ENCODE results near the gene LIN28A. TPM values are rescaled to one million over a fixed set of nuclear protein-coding genes. Genes with fewer than 3 reads are reported as not detected.

LIN28A gene
- total and polyA plus RNA-seq, 10 of the 15 experiments (the other 5 are each of a cell fraction or from before 2014, with no cell fraction given), result 0.13 to 0.59 (median 0.30) TPM; not detected in 7

GRCh38 chr1:26389604-26390247 lies 20.9 kb upstream of the LIN28A start:
- H3K27ac ChIP-seq (ENCODE audit: control insufficient read depth, insufficient read depth), result no peak overlapping the region
- POLR2A ChIA-PET, result interaction anchor here (0.5 kb wide), 1 partner anchor 17 kb away, joined by 6 read pairs; no protein-coding TSS in a partner anchor
- in situ Hi-C loops (cut with MboI) (no loop called here), intact Hi-C loops (cut with micrococcal nuclease; ENCODE audit: unreplicated experiment) (loop anchor here (10.0 kb wide), 1 partner anchor 225 kb away; the partner anchor contains the start of genes C1orf232 and ZNF593)
- no peaks in the 10 kb centered on the region for H3K4me1 ChIP-seq (ENCODE audit: control insufficient read depth, insufficient read depth, low read length)
- no peaks in the 10 kb centered on the region for H3K9me3 ChIP-seq (replicated peaks; ENCODE audit: control insufficient read depth, insufficient read depth, low read length)
- TF ChIP-seq BRCA1 (IDR thresholded peaks at IDR 0.05; ENCODE audit: low read depth, low read length) (no peak), CUX1 (IDR thresholded peaks at IDR 0.05; ENCODE audit: insufficient replicate concordance, low read depth, low read length) (no peak), PML (IDR thresholded peaks at IDR 0.05; ENCODE audit: low read length) (no peak), YBX1 (IDR thresholded peaks at IDR 0.05) (no peak), ZNF274 (IDR thresholded peaks at IDR 0.05; ENCODE audit: insufficient read depth, insufficient read length) (no peak), SUZ12 (IDR thresholded peaks at IDR 0.05; ENCODE audit: unreplicated experiment) (no peak), MEF2A (IDR thresholded peaks at IDR 0.05; ENCODE audit: insufficient read depth, low read depth, low read length) (no peak), IRF5 (IDR thresholded peaks at IDR 0.05; ENCODE audit: borderline replicate concordance) (no peak)
- TF ChIP-seq, protein P1, sequence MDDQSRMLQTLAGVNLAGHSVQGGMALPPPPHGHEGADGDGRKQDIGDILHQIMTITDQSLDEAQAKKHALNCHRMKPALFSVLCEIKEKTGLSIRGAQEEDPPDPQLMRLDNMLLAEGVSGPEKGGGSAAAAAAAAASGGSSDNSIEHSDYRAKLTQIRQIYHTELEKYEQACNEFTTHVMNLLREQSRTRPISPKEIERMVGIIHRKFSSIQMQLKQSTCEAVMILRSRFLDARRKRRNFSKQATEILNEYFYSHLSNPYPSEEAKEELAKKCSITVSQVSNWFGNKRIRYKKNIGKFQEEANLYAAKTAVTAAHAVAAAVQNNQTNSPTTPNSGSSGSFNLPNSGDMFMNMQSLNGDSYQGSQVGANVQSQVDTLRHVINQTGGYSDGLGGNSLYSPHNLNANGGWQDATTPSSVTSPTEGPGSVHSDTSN (IDR thresholded peaks at IDR 0.05; ENCODE audit: insufficient replicate concordance, low read depth, low read length), result no peak
- no TSS peak for BruUV-seq (replicated peaks)
- H3K9ac ChIP-seq (ENCODE audit: control insufficient read depth, insufficient read depth, low read length), result no peak overlapping the region
- RAD21 ChIA-PET (ENCODE audit: unreplicated experiment), result interaction anchor here (0.8 to 3.0 kb wide), 4 partner anchors 25 to 104 kb away, joined by 3 to 25 read pairs (median 8); no protein-coding TSS in a partner anchor
- H3K79me2 ChIP-seq (ENCODE audit: control insufficient read depth, insufficient read depth, low read length), result no peaks in the 10 kb centered on the region
- no peaks in the 10 kb centered on the region for H4K20me1 ChIP-seq (ENCODE audit: control insufficient read depth, insufficient read depth)
- H2AFZ ChIP-seq (ENCODE audit: control insufficient read depth, low read depth, low read length), result no peak overlapping the region
- CTCF ChIA-PET, result interaction anchor here (1.2 to 2.4 kb wide), 4 partner anchors 13 to 105 kb away, joined by 3 to 11 read pairs (median 6); no protein-coding TSS in a partner anchor
- SMC1A ChIA-PET (ENCODE audit: uncharacterized antibody, unreplicated experiment), result interaction anchor here (2.6 kb wide), 1 partner anchor 104 kb away, joined by 15 read pairs; no protein-coding TSS in a partner anchor
- H3K4me3 ChIP-seq, result no peak overlapping the region
- H3K36me3 ChIP-seq (ENCODE audit: control insufficient read depth in 2 of 2, insufficient read depth in 2 of 2, low read length in 1 of 2), result no peaks in the 10 kb centered on the region
- no peak for DNase-seq (ENCODE audit: low read depth, low spot score)
- no peak for FAIRE-seq
- no peak overlapping the region for H3K4me2 ChIP-seq (ENCODE audit: control insufficient read depth, insufficient read depth)
- ATAC-seq, result no peak
- no peaks in the 10 kb centered on the region; a peak in 1 of 4 replicates for H3K27me3 ChIP-seq (replicated peaks in 1 of 2; ENCODE audit: control insufficient read depth in 2 of 2, insufficient read depth in 2 of 2, low read length in 1 of 2)
- 34% methylated on average over 4 of the region's 4 CpGs for WGBS (ENCODE audit: insufficient coverage, insufficient replicate concordance, low lambda C conversion rate, missing lambda C conversion rate)
